ENCODE data around the gene SLU7. TPM values are rescaled to one million over a fixed set of nuclear protein-coding genes. Genes with fewer than 3 reads are reported as not detected.

The SLU7 gene
- total and polyA plus RNA-seq, 9 of the 15 experiments (the other 6 are each of a cell fraction or from before 2014, with no cell fraction given), result 42.1 to 65.7 (median 54.8) TPM

GRCh38 chr5:160363660-160364395, 55.1 kb downstream of the SLU7 start (continued):
- TF ChIP-seq CBX3 (IDR thresholded peaks at IDR 0.05; ENCODE audit: borderline replicate concordance in 1 of 2, low read length in 2 of 2) (peak in 1 of 2 experiments; percentile 31; a peak in 1 of 3 replicates), VEZF1 (CRISPR knock-in tag; IDR thresholded peaks at IDR 0.05) (peak; percentile 28; the same call in 1 of the 2 replicates), ZNF668 (CRISPR knock-in tag; IDR thresholded peaks at IDR 0.05) (no peak), DEAF1 (CRISPR knock-in tag; IDR thresholded peaks at IDR 0.05) (no peak), ZBTB9 (CRISPR knock-in tag; IDR thresholded peaks at IDR 0.05) (0 out of 2 replicates have a peak, but pooled peaks have one; percentile 25), ZBTB40 (IDR thresholded peaks at IDR 0.05) (no peak), ZBTB40 (CRISPR knock-in tag; IDR thresholded peaks at IDR 0.05) (no peak), CXXC5 (CRISPR knock-in tag; IDR thresholded peaks at IDR 0.05) (peak; percentile 40; the same call in 1 of the 2 replicates), BMI1 (IDR thresholded peaks at IDR 0.05; ENCODE audit: low read length) (no peak), MAX (CRISPR knock-in tag; IDR thresholded peaks at IDR 0.05) (peak; percentile 92), L3MBTL2 (IDR thresholded peaks at IDR 0.05) (peak; percentile 95), NEUROD1 (IDR thresholded peaks at IDR 0.05; ENCODE audit: borderline replicate concordance, low read depth, low read length, partially characterized antibody) (no peak), ARNT (IDR thresholded peaks at IDR 0.05) (no peak)
